ENCODE results near the gene PRKAR2B. TPM values are rescaled to one million over a fixed set of nuclear protein-coding genes. Genes with fewer than 3 reads are reported as not detected.

PRKAR2B gene
- polyA plus RNA-seq, 1 of the 3 experiments (the other 2 are of a cell fraction), result 17.3 TPM

DNA sequence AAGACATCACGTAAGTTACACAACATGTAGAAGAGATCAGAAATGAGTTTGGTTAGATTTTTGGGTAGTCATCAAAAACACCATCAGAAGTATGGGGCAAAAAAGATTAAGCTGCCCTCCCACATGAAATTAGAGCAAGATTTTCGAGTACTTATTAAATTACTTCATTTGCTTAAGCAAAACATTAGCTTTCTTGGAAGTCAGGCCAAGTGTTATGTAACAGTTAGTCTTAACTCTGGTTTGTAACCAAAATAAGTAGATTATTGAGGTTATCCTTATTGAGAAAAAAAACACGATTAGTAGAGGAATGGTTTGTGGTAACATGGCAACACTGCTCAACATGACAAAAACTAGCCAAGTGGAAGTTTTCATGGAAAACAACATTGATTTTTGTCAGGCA is 162.2 kb downstream of the PRKAR2B start:
- Histone ChIP-seq H3K27me3 (ENCODE audit: insufficient read depth) (no peaks in the 10 kb centered on the region), H3K36me3 (replicated peaks in 1 of 2; ENCODE audit: control insufficient read depth in 1 of 2, insufficient read depth in 2 of 2, low read length in 1 of 2) (peaks cover 42 to 78% of the 10 kb centered on the region in 2 experiments), H3K27ac (ENCODE audit: low read depth in 2 of 2, low read length in 1 of 2) (peak overlapping the region in 1 of 2 experiments; percentile 50; a peak in 2 of 4 replicates), H2AFZ (ENCODE audit: low read depth) (no peak overlapping the region), H3K4me1 (ENCODE audit: control insufficient read depth in 1 of 2, insufficient read depth in 2 of 2, low read depth in 1 of 2, low read length in 1 of 2) (peaks cover 0 to 14% of the 10 kb centered on the region in 2 experiments; a peak in 2 of 4 replicates), H3F3A (replicated peaks; ENCODE audit: insufficient read depth) (peaks cover under 1% of the 10 kb centered on the region), H3K4me2 (no peak overlapping the region), H3K9ac (no peak overlapping the region), H3K79me2 (ENCODE audit: insufficient read depth) (no peaks in the 10 kb centered on the region), H3K9me2 (no peaks in the 10 kb centered on the region), H3K9me3 (no peaks in the 10 kb centered on the region), H3K4me3 (ENCODE audit: low read depth in 2 of 2, low read length in 1 of 2) (no peak overlapping the region), H4K20me1 (ENCODE audit: insufficient read depth) (no peaks in the 10 kb centered on the region)
- ChIA-PET POLR2A (no interaction called here), CTCF (interaction anchor here (1.3 to 2.6 kb wide), 7 partner anchors 12 to 1030 kb away, joined by 3 to 10 read pairs (median 5); no protein-coding TSS in a partner anchor)
- TF ChIP-seq NFIC (IDR thresholded peaks at IDR 0.05; ENCODE audit: borderline replicate concordance) (no peak), CHD2 (IDR thresholded peaks at IDR 0.05; ENCODE audit: low read length, partially characterized antibody) (no peak), TAF1 (IDR thresholded peaks at IDR 0.05; ENCODE audit: borderline replicate concordance, low read depth, low read length) (no peak), FOXJ3 (CRISPR knock-in tag; IDR thresholded peaks at IDR 0.05) (no peak), ELF1 (IDR thresholded peaks at IDR 0.05) (no peak), FOXM1 (IDR thresholded peaks at IDR 0.05; ENCODE audit: low read depth) (no peak), FOSL2 (IDR thresholded peaks at IDR 0.05; ENCODE audit: borderline replicate concordance, low read depth) (no peak), RXRA (IDR thresholded peaks at IDR 0.05; ENCODE audit: borderline replicate concordance, low read depth) (no peak)
- TF ChIP-seq, protein P1, sequence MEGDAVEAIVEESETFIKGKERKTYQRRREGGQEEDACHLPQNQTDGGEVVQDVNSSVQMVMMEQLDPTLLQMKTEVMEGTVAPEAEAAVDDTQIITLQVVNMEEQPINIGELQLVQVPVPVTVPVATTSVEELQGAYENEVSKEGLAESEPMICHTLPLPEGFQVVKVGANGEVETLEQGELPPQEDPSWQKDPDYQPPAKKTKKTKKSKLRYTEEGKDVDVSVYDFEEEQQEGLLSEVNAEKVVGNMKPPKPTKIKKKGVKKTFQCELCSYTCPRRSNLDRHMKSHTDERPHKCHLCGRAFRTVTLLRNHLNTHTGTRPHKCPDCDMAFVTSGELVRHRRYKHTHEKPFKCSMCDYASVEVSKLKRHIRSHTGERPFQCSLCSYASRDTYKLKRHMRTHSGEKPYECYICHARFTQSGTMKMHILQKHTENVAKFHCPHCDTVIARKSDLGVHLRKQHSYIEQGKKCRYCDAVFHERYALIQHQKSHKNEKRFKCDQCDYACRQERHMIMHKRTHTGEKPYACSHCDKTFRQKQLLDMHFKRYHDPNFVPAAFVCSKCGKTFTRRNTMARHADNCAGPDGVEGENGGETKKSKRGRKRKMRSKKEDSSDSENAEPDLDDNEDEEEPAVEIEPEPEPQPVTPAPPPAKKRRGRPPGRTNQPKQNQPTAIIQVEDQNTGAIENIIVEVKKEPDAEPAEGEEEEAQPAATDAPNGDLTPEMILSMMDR (IDR thresholded peaks at IDR 0.05), result no peak
- TF ChIP-seq, protein P2, sequence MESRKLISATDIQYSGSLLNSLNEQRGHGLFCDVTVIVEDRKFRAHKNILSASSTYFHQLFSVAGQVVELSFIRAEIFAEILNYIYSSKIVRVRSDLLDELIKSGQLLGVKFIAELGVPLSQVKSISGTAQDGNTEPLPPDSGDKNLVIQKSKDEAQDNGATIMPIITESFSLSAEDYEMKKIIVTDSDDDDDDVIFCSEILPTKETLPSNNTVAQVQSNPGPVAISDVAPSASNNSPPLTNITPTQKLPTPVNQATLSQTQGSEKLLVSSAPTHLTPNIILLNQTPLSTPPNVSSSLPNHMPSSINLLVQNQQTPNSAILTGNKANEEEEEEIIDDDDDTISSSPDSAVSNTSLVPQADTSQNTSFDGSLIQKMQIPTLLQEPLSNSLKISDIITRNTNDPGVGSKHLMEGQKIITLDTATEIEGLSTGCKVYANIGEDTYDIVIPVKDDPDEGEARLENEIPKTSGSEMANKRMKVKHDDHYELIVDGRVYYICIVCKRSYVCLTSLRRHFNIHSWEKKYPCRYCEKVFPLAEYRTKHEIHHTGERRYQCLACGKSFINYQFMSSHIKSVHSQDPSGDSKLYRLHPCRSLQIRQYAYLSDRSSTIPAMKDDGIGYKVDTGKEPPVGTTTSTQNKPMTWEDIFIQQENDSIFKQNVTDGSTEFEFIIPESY (IDR thresholded peaks at IDR 0.05; ENCODE audit: borderline replicate concordance, low read depth), result no peak
- DNase-seq, result no peak
- whole genome bisulfite sequencing (ENCODE audit: low lambda C conversion rate), result 78% methylated on average over 3 of the region's 3 CpGs

DNA sequence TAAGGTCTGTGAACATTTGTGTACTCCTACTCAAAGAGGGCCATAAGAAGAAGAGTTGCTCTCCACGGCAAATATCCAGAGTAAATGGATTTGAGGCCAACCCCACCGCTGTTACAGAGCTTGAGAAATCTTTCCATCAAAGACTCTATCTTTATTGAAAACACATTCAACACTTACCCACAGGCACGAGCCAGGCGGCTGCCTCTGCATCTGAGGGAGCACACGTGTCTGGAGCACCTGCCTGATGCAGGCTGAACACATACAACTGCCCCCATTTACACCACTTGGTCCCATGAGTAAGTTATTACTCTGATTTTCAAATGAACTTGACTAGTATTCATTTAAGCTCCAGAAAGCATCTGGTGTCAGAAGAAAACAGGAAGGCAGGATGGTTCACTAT is 163.0 kb downstream of the PRKAR2B start:
- Histone ChIP-seq H3F3A (replicated peaks; ENCODE audit: insufficient read depth) (no peaks in the 10 kb centered on the region), H3K79me2 (ENCODE audit: insufficient read depth) (no peaks in the 10 kb centered on the region), H3K4me3 (ENCODE audit: low read depth in 2 of 2, low read length in 1 of 2) (no peak overlapping the region), H2AFZ (ENCODE audit: low read depth) (no peak overlapping the region), H3K27me3 (ENCODE audit: insufficient read depth) (no peaks in the 10 kb centered on the region), H4K20me1 (ENCODE audit: insufficient read depth) (no peaks in the 10 kb centered on the region), H3K27ac (ENCODE audit: low read depth in 2 of 2, low read length in 1 of 2) (peak overlapping the region; percentile 6 to 50; a peak in 3 of 4 replicates), H3K9ac (no peak overlapping the region), H3K9me3 (no peaks in the 10 kb centered on the region), H3K36me3 (replicated peaks in 1 of 2; ENCODE audit: control insufficient read depth in 1 of 2, insufficient read depth in 2 of 2, low read length in 1 of 2) (peaks cover 34 to 70% of the 10 kb centered on the region in 2 experiments), H3K4me2 (no peak overlapping the region), H3K4me1 (ENCODE audit: control insufficient read depth in 1 of 2, insufficient read depth in 2 of 2, low read depth in 1 of 2, low read length in 1 of 2) (peaks cover 0 to 14% of the 10 kb centered on the region in 2 experiments; a peak in 2 of 4 replicates), H3K9me2 (no peaks in the 10 kb centered on the region)
- ChIA-PET POLR2A (no interaction called here), CTCF (interaction anchor here (0.8 to 2.6 kb wide), 10 partner anchors 8 to 1031 kb away, joined by 3 to 10 read pairs (median 4); no protein-coding TSS in a partner anchor)
- 77% methylated on average over 5 of the region's 5 CpGs for WGBS (ENCODE audit: low lambda C conversion rate)
- DNase-seq, result peak; percentile 29
- TF ChIP-seq RAD21 (IDR thresholded peaks at IDR 0.05; ENCODE audit: low read length) (no peak), ELF1 (IDR thresholded peaks at IDR 0.05) (no peak), NRF1 (IDR thresholded peaks at IDR 0.05; ENCODE audit: low read depth, low read length) (no peak), FOXJ3 (CRISPR knock-in tag; IDR thresholded peaks at IDR 0.05) (no peak), MEF2A (IDR thresholded peaks at IDR 0.05; ENCODE audit: borderline replicate concordance, low read depth) (no peak), GATA2 (CRISPR knock-in tag; IDR thresholded peaks at IDR 0.05) (peak; percentile 40), GABPA (IDR thresholded peaks at IDR 0.05; ENCODE audit: low read depth) (no peak), RCOR1 (IDR thresholded peaks at IDR 0.05; ENCODE audit: low read length) (no peak)

Data from SK-N-SH (cell line).